GM12874 (cell line): ENCODE results near the gene MYO1E.

Experiments
- CTCF ChIP-seq: IDR thresholded peaks from 2 replicates; pipeline ENCODE4 v1.5.1; 2011; ENCODE audit warnings: low read depth, mild to moderate bottlenecking, control low read depth, low read length, moderate library complexity; ENCODE audit not compliant: insufficient read depth

MYO1E gene

GRCh38 chr15:59311195-59311594, 61.5 kb downstream of the MYO1E start:
- no peak for TF ChIP-seq CTCF

DNA sequence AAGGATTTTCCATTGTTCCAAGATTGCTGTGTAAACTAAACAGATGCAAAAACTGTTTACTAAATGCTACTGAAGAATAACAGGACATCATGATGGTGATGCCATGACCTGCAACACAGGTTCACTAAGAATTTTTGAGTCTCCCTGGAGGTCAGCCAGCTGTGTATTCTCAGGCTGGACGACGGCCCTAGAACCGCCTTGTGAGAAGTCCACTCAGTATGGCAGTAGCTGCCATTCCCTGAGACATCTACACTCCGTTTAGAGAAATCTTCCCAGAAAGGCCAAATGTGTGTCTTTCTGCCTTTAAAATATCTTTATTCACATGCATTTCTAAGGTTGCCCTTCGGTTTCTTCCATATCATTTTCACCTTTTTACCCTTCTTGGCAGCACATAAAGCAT, 63.3 kb downstream of the MYO1E start:
- no peak for TF ChIP-seq CTCF

DNA sequence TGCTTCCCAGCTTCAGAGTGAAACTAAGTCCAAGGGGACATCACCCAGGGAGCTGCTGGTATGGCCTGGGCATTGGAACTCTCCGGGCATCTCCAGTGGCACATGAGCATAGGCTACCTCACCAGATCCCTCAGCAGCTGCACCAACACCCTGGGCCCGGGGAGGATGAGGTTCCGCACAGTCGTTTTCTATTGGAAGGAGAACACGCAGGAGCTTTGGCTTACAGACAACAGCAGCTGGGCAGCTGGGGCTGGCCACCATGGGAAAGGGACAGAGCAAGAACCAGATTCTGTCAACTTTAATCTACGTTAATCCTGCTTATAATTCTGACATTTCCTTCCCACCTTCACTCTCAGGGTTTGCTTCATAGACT, 65.5 kb downstream of the MYO1E start:
- no peak for TF ChIP-seq CTCF

GRCh38 chr15:59306520-59307164, 66.0 kb downstream of the MYO1E start:
- TF ChIP-seq CTCF = no peak

DNA sequence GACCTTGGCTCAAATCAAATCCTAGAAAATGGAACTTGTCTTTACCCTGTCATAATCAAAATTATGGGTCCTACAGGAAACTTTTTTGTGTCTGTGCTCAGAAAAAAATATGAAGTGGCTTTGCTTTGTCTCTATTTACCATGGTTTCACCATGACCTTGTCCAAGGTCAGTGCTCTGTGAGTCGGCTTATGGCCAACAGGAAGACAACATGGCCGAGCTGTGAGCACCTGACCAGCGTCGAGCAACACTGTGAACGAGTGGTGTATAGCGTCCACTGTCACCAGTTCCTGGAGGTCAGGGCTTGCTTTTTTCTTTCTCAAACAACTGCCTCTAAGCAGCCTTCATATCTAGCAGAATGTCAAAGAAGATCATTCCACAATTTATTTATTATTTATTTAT, 67.9 kb downstream of the MYO1E start:
- no peak for TF ChIP-seq CTCF

- TF ChIP-seq CTCF = no peak
Observed at GRCh38 chr15:59304034-59304795, 68.5 kb downstream of the MYO1E start.

DNA sequence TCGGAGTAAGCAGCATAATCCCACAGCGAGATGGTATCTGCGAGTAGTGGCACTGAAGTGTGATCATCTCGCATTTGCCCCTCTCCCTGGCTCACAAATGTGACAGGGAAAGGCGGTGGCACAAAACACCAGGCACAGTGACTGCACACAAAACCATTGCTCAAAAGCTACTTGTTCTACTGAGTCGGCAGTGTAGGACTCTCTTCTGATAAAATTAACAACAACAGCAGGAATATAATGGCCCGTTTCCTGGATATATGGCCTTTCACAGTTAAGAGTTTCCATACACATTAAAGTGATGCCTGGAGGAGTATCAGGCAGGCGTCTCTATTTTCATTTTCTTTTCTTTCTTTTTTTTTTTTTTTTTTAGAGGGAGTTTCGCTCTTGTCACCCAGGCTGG, 69.0 kb downstream of the MYO1E start:
- no peak for TF ChIP-seq CTCF
